T-helper 2 cell (primary cell): ENCODE data around the gene ISX.
"Not testable (repeated sequence)": the region's sequence is repeated elsewhere in the genome, so short reads cannot be mapped to it uniquely, and the experiment has no call there.

Experiments
- DNase-seq, 5 experiments: peaks; one replicate each; pipeline versions ENCODE4 v3.0.0 to v3.0.0-alpha.2; 2012 to 2022
- total RNA-seq, 2 donors: gene quantifications; one replicate each; lab custom pipeline; 2026; lab: John Stamatoyannopoulos, UW

ISX gene
- 0 reads per million in 2 donors for total RNA-seq

GRCh38 chr22:35065796-35066218, at the start of gene ISX:
Gene ISX (plus strand): TSS chr22:35066158. CDS start chr22:35067088, 930 bp downstream.
- no peak for DNase-seq

- no peak for DNase-seq
Observed at GRCh38 chr22:35016909-35017308, 49.0 kb upstream of the ISX start.

- no peak for DNase-seq
Observed at GRCh38 chr22:35018995-35019394, 47.0 kb upstream of the ISX start.

- no peak for DNase-seq
Observed at GRCh38 chr22:35020517-35020916, 45.4 kb upstream of the ISX start.

- DNase-seq = no peak
Observed at GRCh38 chr22:35021161-35021560, 44.8 kb upstream of the ISX start.

GRCh38 chr22:35022291-35022690, 43.7 kb upstream of the ISX start:
- no peak for DNase-seq

GRCh38 chr22:35023692-35024363, 42.1 kb upstream of the ISX start:
- peak in 4 of 5 experiments; percentile 22 to 53 (median 30) for DNase-seq

- DNase-seq = no peak
Observed at GRCh38 chr22:35024364-35024692, 41.6 kb upstream of the ISX start.

- not testable (repeated sequence) for DNase-seq
Observed at GRCh38 chr22:35030112-35030511, 35.8 kb upstream of the ISX start.

- no peak for DNase-seq
Observed at GRCh38 chr22:35032571-35032970, 33.4 kb upstream of the ISX start.

- no peak for DNase-seq
Observed at GRCh38 chr22:35033635-35034296, 32.2 kb upstream of the ISX start.

- DNase-seq = no peak
Observed at GRCh38 chr22:35034963-35035362, 31.0 kb upstream of the ISX start.

GRCh38 chr22:35037089-35037488, 28.9 kb upstream of the ISX start:
- DNase-seq = no peak

GRCh38 chr22:35039625-35040024, 26.3 kb upstream of the ISX start:
- DNase-seq = no peak

GRCh38 chr22:35043252-35043933, 22.6 kb upstream of the ISX start:
- no peak for DNase-seq

GRCh38 chr22:35043934-35044319, 22.0 kb upstream of the ISX start:
- DNase-seq = no peak

GRCh38 chr22:35044607-35045390, 21.2 kb upstream of the ISX start:
- no peak for DNase-seq

GRCh38 chr22:35045451-35045850, 20.5 kb upstream of the ISX start:
- no peak for DNase-seq

- no peak for DNase-seq
Observed at GRCh38 chr22:35046744-35047462, 19.1 kb upstream of the ISX start.

- not testable (repeated sequence) for DNase-seq
Observed at GRCh38 chr22:35050038-35050437, 15.9 kb upstream of the ISX start.

- DNase-seq = no peak
Observed at GRCh38 chr22:35051013-35051535, 14.9 kb upstream of the ISX start.

- no peak for DNase-seq
Observed at GRCh38 chr22:35051791-35052190, 14.2 kb upstream of the ISX start.
